Measurements from ENCODE around the gene MCCC1. TPM values are rescaled to one million over a fixed set of nuclear protein-coding genes. Genes with fewer than 3 reads are reported as not detected.

Gene MCCC1
- total and polyA plus RNA-seq, 2 experiments from 2014 or later = 30.8 to 37.7 TPM

- no peaks in the 10 kb centered on the region for H3K9me3 ChIP-seq (ENCODE audit: low read depth)
- H3K27me3 ChIP-seq = no peaks in the 10 kb centered on the region
- WGBS (ENCODE audit: low lambda C conversion rate, missing lambda C conversion rate) = 71% methylated on average over 11 of the region's 11 CpGs
Measured at GRCh38 chr3:183142199-183142598, 42.9 kb upstream of the MCCC1 start.

GRCh38 chr3:183134844-183135243, 35.5 kb upstream of the MCCC1 start:
- Histone ChIP-seq H3K4me3 (no peak overlapping the region), H3K36me3 (replicated peaks; ENCODE audit: insufficient read depth, low read depth) (no peaks in the 10 kb centered on the region), H3K27ac (no peak overlapping the region), H3K9me3 (ENCODE audit: low read depth) (no peaks in the 10 kb centered on the region), H3K4me2 (no peak overlapping the region), H3K79me2 (no peaks in the 10 kb centered on the region), H4K20me1 (ENCODE audit: insufficient read depth, poor library complexity, severe bottlenecking) (no peaks in the 10 kb centered on the region), H2AFZ (no peak overlapping the region), H3K27me3 (peaks cover 5% of the 10 kb centered on the region), H3K9me2 (replicated peaks; ENCODE audit: insufficient read depth) (no peaks in the 10 kb centered on the region), H3K4me1 (ENCODE audit: insufficient read depth) (no peaks in the 10 kb centered on the region)
- no peak for TF ChIP-seq EZH2phosphoT487 (IDR thresholded peaks at IDR 0.05; ENCODE audit: low read depth, severe bottlenecking, unreplicated experiment)
- TF ChIP-seq EZH2 (IDR thresholded peaks at IDR 0.05; ENCODE audit: borderline replicate concordance) = no peak
- TF ChIP-seq CTCF (IDR thresholded peaks at IDR 0.05; ENCODE audit: poor library complexity) = no peak
- no peak for DNase-seq (ENCODE audit: low spot score)
- WGBS (ENCODE audit: low lambda C conversion rate, missing lambda C conversion rate) = 88% methylated on average over 2 of the region's 2 CpGs

More at GRCh38 chr3:183142199-183142598, 42.9 kb upstream of the MCCC1 start:
- Histone ChIP-seq H4K20me1 (ENCODE audit: insufficient read depth, poor library complexity, severe bottlenecking) (no peaks in the 10 kb centered on the region), H3K4me1 (ENCODE audit: insufficient read depth) (no peaks in the 10 kb centered on the region), H2AFZ (no peak overlapping the region), H3K4me3 (no peak overlapping the region), H3K79me2 (no peaks in the 10 kb centered on the region), H3K4me2 (no peak overlapping the region), H3K36me3 (replicated peaks; ENCODE audit: insufficient read depth, low read depth) (no peaks in the 10 kb centered on the region), H3K9me2 (replicated peaks; ENCODE audit: insufficient read depth) (no peaks in the 10 kb centered on the region), H3K27ac (no peak overlapping the region)
- TF ChIP-seq EZH2phosphoT487 (IDR thresholded peaks at IDR 0.05; ENCODE audit: low read depth, severe bottlenecking, unreplicated experiment) (no peak), EZH2 (IDR thresholded peaks at IDR 0.05; ENCODE audit: borderline replicate concordance) (no peak), CTCF (IDR thresholded peaks at IDR 0.05; ENCODE audit: poor library complexity) (no peak)
- DNase-seq (ENCODE audit: low spot score) = no peak

GRCh38 chr3:183132409-183132808, 33.1 kb upstream of the MCCC1 start:
- no peak overlapping the region for H3K4me2 ChIP-seq
- WGBS (ENCODE audit: low lambda C conversion rate, missing lambda C conversion rate) = 60% methylated on average over 6 of the region's 6 CpGs
- H3K36me3 ChIP-seq (replicated peaks; ENCODE audit: insufficient read depth, low read depth) = no peaks in the 10 kb centered on the region
- H3K4me3 ChIP-seq = no peak overlapping the region
- H3K4me1 ChIP-seq (ENCODE audit: insufficient read depth) = no peaks in the 10 kb centered on the region
- H3K27me3 ChIP-seq = peaks cover 5% of the 10 kb centered on the region
- no peak for DNase-seq (ENCODE audit: low spot score)
- H3K9me2 ChIP-seq (replicated peaks; ENCODE audit: insufficient read depth) = no peaks in the 10 kb centered on the region
- no peaks in the 10 kb centered on the region for H3K9me3 ChIP-seq (ENCODE audit: low read depth)
- no peak overlapping the region for H2AFZ ChIP-seq
- H3K79me2 ChIP-seq = no peaks in the 10 kb centered on the region
- H3K27ac ChIP-seq = no peak overlapping the region
- no peak for TF ChIP-seq EZH2phosphoT487 (IDR thresholded peaks at IDR 0.05; ENCODE audit: low read depth, severe bottlenecking, unreplicated experiment)
- no peak for TF ChIP-seq CTCF (IDR thresholded peaks at IDR 0.05; ENCODE audit: poor library complexity)
- TF ChIP-seq EZH2 (IDR thresholded peaks at IDR 0.05; ENCODE audit: borderline replicate concordance) = no peak
- H4K20me1 ChIP-seq (ENCODE audit: insufficient read depth, poor library complexity, severe bottlenecking) = no peaks in the 10 kb centered on the region

- no peak for DNase-seq (ENCODE audit: low spot score)
- no peak for TF ChIP-seq EZH2phosphoT487 (IDR thresholded peaks at IDR 0.05; ENCODE audit: low read depth, severe bottlenecking, unreplicated experiment)
- TF ChIP-seq EZH2 (IDR thresholded peaks at IDR 0.05; ENCODE audit: borderline replicate concordance) = no peak
- no peak for TF ChIP-seq CTCF (IDR thresholded peaks at IDR 0.05; ENCODE audit: poor library complexity)
- H3K79me2 ChIP-seq = no peaks in the 10 kb centered on the region
Measured at GRCh38 chr3:183131735-183132134, 32.4 kb upstream of the MCCC1 start.

More at GRCh38 chr3:183131735-183132134, 32.4 kb upstream of the MCCC1 start:
- Histone ChIP-seq H2AFZ (no peak overlapping the region), H3K27ac (no peak overlapping the region), H3K4me3 (no peak overlapping the region), H3K27me3 (peaks cover 5% of the 10 kb centered on the region), H3K4me2 (no peak overlapping the region), H3K9me2 (replicated peaks; ENCODE audit: insufficient read depth) (no peaks in the 10 kb centered on the region), H3K9me3 (ENCODE audit: low read depth) (no peaks in the 10 kb centered on the region), H3K36me3 (replicated peaks; ENCODE audit: insufficient read depth, low read depth) (no peaks in the 10 kb centered on the region), H3K4me1 (ENCODE audit: insufficient read depth) (no peaks in the 10 kb centered on the region), H4K20me1 (ENCODE audit: insufficient read depth, poor library complexity, severe bottlenecking) (no peaks in the 10 kb centered on the region)
- 62% methylated on average over 4 of the region's 4 CpGs for WGBS (ENCODE audit: low lambda C conversion rate, missing lambda C conversion rate)

Data from hepatocyte (in vitro differentiated cells).